HCT116 (cell line): ENCODE data around the gene PDE4C. TPM values are rescaled to one million over a fixed set of nuclear protein-coding genes. Genes with fewer than 3 reads are reported as not detected.

Source experiments
- ATAC-seq: fragments of 200-7000 bp; cut with Tn5 transposase; 2 replicates; pipeline ENCODE4 v1.9.1; 2020; ENCODE audit warnings: mild to moderate bottlenecking, moderate library complexity
- BruUV-seq: library from RNA; stranded (reverse); fragments of 400-500 nt; replicated peaks from 2 replicates; lab custom pipeline; 2021; lab: Mats Ljungman, UMichigan
- CTCF ChIA-PET: fragments of 300-600 bp; sonication (Branson Sonifier 250); formaldehyde crosslinking; loops from one replicate; lab custom pipeline; 2021; ENCODE audit warnings: antibody characterized with exemption; lab: Charles Lee
- POLR2A ChIA-PET: fragments of 300-600, 350-600 bp; sonication (Branson Sonifier 250); formaldehyde crosslinking; loops from one replicate; lab custom pipeline; 2021; ENCODE audit warnings: antibody characterized with exemption; lab: Charles Lee
- RAD21 ChIA-PET, 2 experiments: fragments of 300-600 bp; sonication (Branson Sonifier 250); formaldehyde crosslinking; loops; one replicate each; lab custom pipeline; 2023; ENCODE audit warnings: low total read pairs in 2 of 2; ENCODE audit not compliant: uncharacterized antibody in 2 of 2, unreplicated experiment in 2 of 2, low non-redundant PET in 1 of 2; lab: Charles Lee
- DNase-seq: peaks from one replicate; pipeline ENCODE4 v3.0.0-alpha.2; 2010; ENCODE audit warnings: low read depth, low spot score
- H2AFZ ChIP-seq: fragments of 200-600 bp; shearing (Covaris generic), sonication (generic); 2 replicates; pipeline ENCODE4 v1.6.1; 2017; ENCODE audit warnings: low read depth, mixed run types, mixed read lengths, antibody characterized with exemption, low read length; ENCODE audit not compliant: poor library complexity, severe bottlenecking
- H3K27ac ChIP-seq: 2 replicates; pipeline ENCODE4 v1.5.1; 2012; ENCODE audit warnings: low read depth, low read length
- H3K27me3 ChIP-seq: fragments of 200-600 bp; sonication (generic); 2 replicates; pipeline ENCODE4 v1.6.1; 2016; ENCODE audit warnings: mixed run types, low read length, mixed read lengths; ENCODE audit not compliant: insufficient read depth
- H3K36me3 ChIP-seq, 2 experiments: fragments of 200-500 bp in 1 of 2; fragments of 200-600 bp in 1 of 2; sonication (Bioruptor generic) in 1 of 2; sonication (generic) in 1 of 2; 2 replicates each; pipeline versions ENCODE4 v1.5.1 to v1.6.1; 2014 to 2016; ENCODE audit warnings: low read length in 2 of 2, inconsistent platforms in 1 of 2, mixed read lengths in 1 of 2, mixed run types in 1 of 2; ENCODE audit not compliant: insufficient read depth in 2 of 2, control insufficient read depth in 1 of 2
- H3K4me1 ChIP-seq, 2 experiments: fragments of 200-600 bp in 1 of 2; sonication (generic) in 1 of 2; 2 replicates each; pipeline versions ENCODE4 v1.5.1 to v1.6.1; 2012 to 2017; ENCODE audit warnings: low read length in 2 of 2, inconsistent platforms in 1 of 2, mild to moderate bottlenecking in 1 of 2, mixed read lengths in 1 of 2, mixed run types in 1 of 2, moderate library complexity in 1 of 2; ENCODE audit not compliant: insufficient read depth in 2 of 2, control insufficient read depth in 1 of 2
- H3K4me2 ChIP-seq: fragments of 200-600 bp; sonication (generic); 2 replicates; pipeline ENCODE4 v1.6.1; 2017; ENCODE audit warnings: mixed run types, low read length, mixed read lengths
- H3K4me3 ChIP-seq, 2 experiments: fragments of 200-600 bp in 1 of 2; sonication (generic) in 1 of 2; replicated peaks in 1 of 2; 2 replicates each; pipeline ENCODE4 v1.5.1; 2011 to 2016; ENCODE audit warnings: low read length in 2 of 2, control low read depth in 1 of 2, low read depth in 1 of 2, mild to moderate bottlenecking in 1 of 2, mixed read lengths in 1 of 2, mixed run types in 1 of 2
- H3K79me2 ChIP-seq: fragments of 200-600 bp; sonication (generic); 2 replicates; pipeline ENCODE4 v1.6.1; 2017; ENCODE audit warnings: mild to moderate bottlenecking, mixed run types, low read length, moderate library complexity, mixed read lengths; ENCODE audit not compliant: insufficient read depth
- H3K9ac ChIP-seq: fragments of 200-600 bp; sonication (generic); 2 replicates; pipeline ENCODE4 v1.6.1; 2016; ENCODE audit warnings: low read length, mixed read lengths
- H3K9me2 ChIP-seq: fragments of 200-600 bp; sonication (generic), shearing (Covaris generic); 2 replicates; pipeline ENCODE4 v1.6.1; 2017; ENCODE audit warnings: mixed run types, mild to moderate bottlenecking, moderate library complexity; ENCODE audit not compliant: insufficient read depth
- H3K9me3 ChIP-seq, 2 experiments: fragments of 200-500 bp in 1 of 2; fragments of 200-600 bp in 1 of 2; sonication (Bioruptor generic) in 1 of 2; sonication (generic) in 1 of 2; 2 replicates each; pipeline ENCODE4 v1.6.1; 2014 to 2017; ENCODE audit warnings: low read length in 2 of 2, mixed read lengths in 2 of 2, inconsistent platforms in 1 of 2, low read depth in 1 of 2, mild to moderate bottlenecking in 1 of 2, mixed run types in 1 of 2, moderate library complexity in 1 of 2; ENCODE audit not compliant: control insufficient read depth in 1 of 2, insufficient read depth in 1 of 2
- H4K20me1 ChIP-seq: fragments of 200-600 bp; sonication (generic), shearing (Covaris generic); 2 replicates; pipeline ENCODE4 v1.6.1; 2017; ENCODE audit warnings: mixed run types, mild to moderate bottlenecking, moderate library complexity; ENCODE audit not compliant: insufficient read depth
- CEBPB ChIP-seq: IDR thresholded peaks from 2 replicates; pipeline ENCODE4 v1.6.1; 2012; ENCODE audit warnings: low read depth
- ELF1 ChIP-seq: IDR thresholded peaks from 2 replicates; pipeline ENCODE4 v1.6.1; 2012; ENCODE audit warnings: low read depth, borderline replicate concordance
- EZH2phosphoT487 ChIP-seq: fragments of 200-600 bp; IDR thresholded peaks from 2 replicates; pipeline ENCODE4 v1.6.1; 2018; ENCODE audit warnings: antibody characterized with exemption, borderline replicate concordance
- JUND ChIP-seq: IDR thresholded peaks from 2 replicates; pipeline ENCODE4 v1.6.1; 2012
- POLR2A ChIP-seq: IDR thresholded peaks from 2 replicates; pipeline ENCODE4 v1.7.0; 2011; ENCODE audit warnings: borderline replicate concordance; ENCODE audit not compliant: insufficient read depth, insufficient read length; ENCODE audit errors: extremely low read depth
- POLR2AphosphoS5 ChIP-seq: IDR thresholded peaks from 2 replicates; pipeline ENCODE4 v1.6.1; 2011; ENCODE audit warnings: mild to moderate bottlenecking, low read depth, low read length, moderate library complexity
- RAD21 ChIP-seq: IDR thresholded peaks from 2 replicates; pipeline ENCODE4 v1.6.1; 2012; ENCODE audit warnings: low read depth, mild to moderate bottlenecking
- SIN3A ChIP-seq: IDR thresholded peaks from 2 replicates; pipeline ENCODE4 v1.6.1; 2012; ENCODE audit warnings: low read depth
- SP1 ChIP-seq: IDR thresholded peaks from 2 replicates; pipeline ENCODE4 v1.6.1; 2012; ENCODE audit warnings: low read depth
- ZFX ChIP-seq: fragments of 450-650 bp; IDR thresholded peaks from 2 replicates; pipeline ENCODE4 v1.6.1; 2017
- intact Hi-C: fragments of 100-400 bp; cut with micrococcal nuclease; formaldehyde crosslinking; loops from 2 replicates; pipeline ENCODE4 v1.10.0; 2022
- total RNA-seq: library from RNA; stranded (reverse); gene quantifications from one replicate; pipeline ENCODE4 v1.2.1, GENCODE V29; 2021; ENCODE audit not compliant: unreplicated experiment
- TF ChIP-seq, protein P1 (sequence below), 3 experiments: fragments of 200-600 bp in 1 of 3; sonication (generic) in 1 of 3; IDR thresholded peaks in 2 of 3; conservative IDR thresholded peaks in 1 of 3; 2 replicates each; pipeline ENCODE4 v1.5.1; 2012 to 2017; ENCODE audit warnings: low read depth in 2 of 3, low read length in 2 of 3, antibody characterized with exemption in 1 of 3, borderline replicate concordance in 1 of 3, control low read depth in 1 of 3, mild to moderate bottlenecking in 1 of 3, mixed read lengths in 1 of 3, mixed run types in 1 of 3, moderate library complexity in 1 of 3; ENCODE audit not compliant: insufficient read depth in 1 of 3

PDE4C gene
- total RNA-seq, 1 experiment from 2014 or later, result 1.5 TPM

DNA sequence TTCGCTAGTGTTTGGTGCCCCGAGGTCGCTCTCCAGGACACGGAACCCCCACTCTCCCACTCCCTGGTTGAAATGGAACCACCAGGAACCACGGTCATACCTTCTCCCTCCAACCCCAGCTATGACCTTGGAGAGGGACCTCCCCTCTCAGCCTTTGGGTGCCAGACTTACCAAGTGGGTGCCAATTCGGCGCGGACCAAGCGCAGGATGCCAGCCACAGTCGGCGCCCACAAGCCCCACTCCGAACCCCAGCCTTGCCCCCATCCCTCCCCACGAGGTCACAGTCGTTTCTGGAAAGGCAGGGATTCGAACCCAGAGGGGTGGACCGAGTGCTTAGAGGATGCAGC is 910 bp downstream of the PDE4C start (continued):
- TF ChIP-seq ZFX (no peak), POLR2A (no peak)

DNA sequence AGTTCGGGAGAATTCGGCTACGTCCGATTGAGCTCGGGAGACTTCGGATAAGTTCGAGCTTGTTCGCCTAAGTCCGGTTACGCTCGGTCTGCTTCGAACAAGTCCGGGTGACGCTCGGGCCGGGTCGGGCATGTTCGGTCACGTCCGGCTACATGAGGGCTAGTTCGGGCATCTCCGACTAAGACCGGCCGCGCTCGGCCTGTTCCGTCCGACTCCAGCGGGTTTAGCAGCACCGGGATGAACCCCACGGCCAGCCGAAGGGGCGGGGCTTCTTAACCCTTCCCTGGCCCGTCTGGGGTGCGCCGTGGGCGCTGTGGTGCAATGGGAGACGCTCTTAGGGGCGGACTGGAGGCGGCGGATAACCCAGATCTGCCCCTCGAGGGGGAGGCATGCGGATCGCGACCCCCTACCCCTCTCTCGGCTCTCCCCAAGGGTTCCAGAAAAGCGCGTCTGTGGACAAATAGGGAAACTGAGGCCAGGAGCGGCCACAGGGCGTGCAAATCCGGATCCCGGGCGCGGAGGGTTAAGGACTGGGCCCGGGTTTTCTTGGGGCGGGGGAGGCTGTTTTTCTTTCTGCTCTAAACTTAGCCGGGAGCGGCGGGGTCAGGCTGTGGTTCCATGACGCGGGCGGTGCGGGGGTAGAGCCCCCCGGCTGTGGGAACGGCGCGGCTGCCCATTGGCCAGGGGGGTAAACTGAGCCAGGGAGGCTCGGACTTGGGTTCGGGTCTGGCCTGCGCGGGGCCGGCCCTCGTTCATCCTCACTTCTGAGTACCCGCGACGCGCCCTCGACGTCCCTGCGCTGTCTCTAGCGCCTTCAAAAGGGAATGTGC is 1.5 kb downstream of the PDE4C start:
- no TSS peak for BruUV-seq
- no peaks in the 10 kb centered on the region for H3K36me3 ChIP-seq
- ChIA-PET CTCF (interaction anchor here (0.7 to 2.0 kb wide), 13 partner anchors 9 to 112 kb away, joined by 3 to 31 read pairs (median 4); partner anchors contain the start of genes IQCN and PIK3R2), RAD21 (interaction anchor here (0.6 to 1.2 kb wide), 4 partner anchors 20 to 113 kb away, joined by 3 to 7 read pairs (median 4); partner anchors contain the start of gene RAB3A (in 1 of the 2)), POLR2A (interaction anchor here (0.8 to 1.9 kb wide), 9 partner anchors 14 to 161 kb away, joined by 3 to 19 read pairs (median 5); partner anchors contain the start of genes GDF15, JUND, MPV17L2 and RAB3A)
- H3K79me2 ChIP-seq, result no peaks in the 10 kb centered on the region
- ATAC-seq (peak; percentile 98), DNase-seq (peak; percentile 99)
- H3K9ac ChIP-seq, result peak overlapping the region; percentile 48; the same call in 1 of the 2 replicates
- peak overlapping the region; percentile 91 for H3K4me2 ChIP-seq
- peaks cover 18 to 30% of the 10 kb centered on the region in 2 experiments for H3K4me1 ChIP-seq
- no peak for TF ChIP-seq JUND
- no peaks in the 10 kb centered on the region for H3K9me3 ChIP-seq
- intact Hi-C loops, result no loop called here
- no peaks in the 10 kb centered on the region for H4K20me1 ChIP-seq
- no peaks in the 10 kb centered on the region for H3K27me3 ChIP-seq
- H3K27ac ChIP-seq, result peak overlapping the region; percentile 72
- H3K9me2 ChIP-seq, result no peaks in the 10 kb centered on the region
- H2AFZ ChIP-seq, result no peak overlapping the region
- H3K4me3 ChIP-seq, result peak overlapping the region; percentile 45 to 56

DNA sequence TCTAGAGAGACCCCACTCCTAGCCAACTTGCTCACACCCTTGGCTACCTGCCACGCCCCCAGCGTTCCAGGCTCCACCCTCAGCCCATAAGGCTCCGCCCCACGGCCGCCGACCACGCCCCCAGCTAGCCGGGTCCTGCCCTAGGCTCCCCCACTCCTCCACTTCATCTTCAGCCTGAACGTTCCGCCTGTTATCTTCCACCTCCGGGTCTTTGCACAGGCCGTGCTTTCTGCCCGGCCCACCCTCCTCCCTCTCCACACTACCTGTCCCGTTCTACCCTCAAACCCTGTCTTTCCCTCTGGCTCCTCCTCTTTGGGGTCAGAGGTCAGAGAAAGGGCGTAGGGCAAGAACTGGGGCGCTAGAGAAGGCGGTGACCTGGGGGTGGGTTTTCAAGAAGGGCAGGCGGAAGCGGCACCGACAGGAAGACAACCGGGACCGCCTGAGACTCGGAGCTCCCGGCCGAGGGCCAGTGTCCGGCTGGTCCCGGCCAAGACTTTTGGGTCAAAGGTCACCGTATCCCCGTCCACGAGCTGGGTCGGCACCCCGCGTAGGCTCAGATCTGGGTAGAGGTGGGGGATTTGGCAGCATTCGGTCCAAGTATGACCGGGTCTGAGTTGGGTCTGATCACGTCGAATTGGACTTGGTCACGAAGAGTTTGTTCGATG is 2.2 kb downstream of the PDE4C start:
- Histone ChIP-seq H3K27me3 (no peaks in the 10 kb centered on the region), H3K4me3 (peak overlapping the region; percentile 44 to 56), H3K4me1 (peaks cover 18 to 30% of the 10 kb centered on the region in 2 experiments), H3K9ac (peak overlapping the region; percentile 39; the same call in 1 of the 2 replicates), H3K9me3 (no peaks in the 10 kb centered on the region), H3K79me2 (no peaks in the 10 kb centered on the region), H3K27ac (peak overlapping the region; percentile 72), H3K4me2 (peak overlapping the region; percentile 91), H2AFZ (no peak overlapping the region), H4K20me1 (no peaks in the 10 kb centered on the region), H3K9me2 (no peaks in the 10 kb centered on the region), H3K36me3 (no peaks in the 10 kb centered on the region)
- RAD21 ChIA-PET, result interaction anchor here (0.6 to 1.2 kb wide), 4 partner anchors 19 to 112 kb away, joined by 3 to 7 read pairs (median 4); partner anchors contain the start of gene RAB3A (in 1 of the 2)
- DNase-seq (peak; percentile 49), ATAC-seq (peak; percentile 65)
- CTCF ChIA-PET, result interaction anchor here (0.7 to 2.0 kb wide), 14 partner anchors 9 to 111 kb away, joined by 3 to 31 read pairs (median 4); partner anchors contain the start of genes IQCN and PIK3R2
- no TSS peak for BruUV-seq
- intact Hi-C loops, result no loop called here
- POLR2A ChIA-PET, result interaction anchor here (0.8 to 1.9 kb wide), 10 partner anchors 14 to 162 kb away, joined by 3 to 19 read pairs (median 4); partner anchors contain the start of genes GDF15, JUND, MPV17L2 and RAB3A
- no peak for TF ChIP-seq ELF1
- TF ChIP-seq SP1, result no peak
- TF ChIP-seq RAD21, result no peak
- TF ChIP-seq POLR2AphosphoS5, result peak; percentile 32; the same call in 1 of the 2 replicates
- TF ChIP-seq SIN3A, result no peak
- no peak for TF ChIP-seq CEBPB
- TF ChIP-seq, protein P1, sequence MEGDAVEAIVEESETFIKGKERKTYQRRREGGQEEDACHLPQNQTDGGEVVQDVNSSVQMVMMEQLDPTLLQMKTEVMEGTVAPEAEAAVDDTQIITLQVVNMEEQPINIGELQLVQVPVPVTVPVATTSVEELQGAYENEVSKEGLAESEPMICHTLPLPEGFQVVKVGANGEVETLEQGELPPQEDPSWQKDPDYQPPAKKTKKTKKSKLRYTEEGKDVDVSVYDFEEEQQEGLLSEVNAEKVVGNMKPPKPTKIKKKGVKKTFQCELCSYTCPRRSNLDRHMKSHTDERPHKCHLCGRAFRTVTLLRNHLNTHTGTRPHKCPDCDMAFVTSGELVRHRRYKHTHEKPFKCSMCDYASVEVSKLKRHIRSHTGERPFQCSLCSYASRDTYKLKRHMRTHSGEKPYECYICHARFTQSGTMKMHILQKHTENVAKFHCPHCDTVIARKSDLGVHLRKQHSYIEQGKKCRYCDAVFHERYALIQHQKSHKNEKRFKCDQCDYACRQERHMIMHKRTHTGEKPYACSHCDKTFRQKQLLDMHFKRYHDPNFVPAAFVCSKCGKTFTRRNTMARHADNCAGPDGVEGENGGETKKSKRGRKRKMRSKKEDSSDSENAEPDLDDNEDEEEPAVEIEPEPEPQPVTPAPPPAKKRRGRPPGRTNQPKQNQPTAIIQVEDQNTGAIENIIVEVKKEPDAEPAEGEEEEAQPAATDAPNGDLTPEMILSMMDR (IDR thresholded peaks at IDR 0.05 in 2 of 3, conservative IDR thresholded peaks at IDR 0.05 in 1 of 3; ENCODE audit: borderline replicate concordance in 1 of 3, insufficient read depth in 1 of 3, low read depth in 2 of 3, low read length in 2 of 3), result no peak
- TF ChIP-seq ZFX, result no peak
- TF ChIP-seq JUND, result no peak
- no peak for TF ChIP-seq EZH2phosphoT487
